ENCODE data around the gene DHX34. TPM values are rescaled to one million over a fixed set of nuclear protein-coding genes. Genes with fewer than 3 reads are reported as not detected.
"Not testable (repeated sequence)": the region's sequence is repeated elsewhere in the genome, so short reads cannot be mapped to it uniquely, and the experiment has no call there.

The DHX34 gene
- total RNA-seq, 1 donor from 2014 or later: 9.9 TPM

- not testable (repeated sequence) for DNase-seq (ENCODE audit: low read depth)
These were observed 16.3 kb downstream of the DHX34 start for GRCh38 chr19:47365455-47365854.

- DNase-seq (ENCODE audit: low read depth): no peak
These were observed 21.0 kb downstream of the DHX34 start for GRCh38 chr19:47370045-47370611.

- DNase-seq (ENCODE audit: low read depth): no peak
These were observed 22.1 kb downstream of the DHX34 start for GRCh38 chr19:47371261-47371660.

- no peak for DNase-seq (ENCODE audit: low read depth)
These were observed 23.5 kb downstream of the DHX34 start for GRCh38 chr19:47372603-47373002.

- no peak for DNase-seq (ENCODE audit: low read depth)
These were observed 24.4 kb downstream of the DHX34 start for GRCh38 chr19:47373246-47374240.

- no peak for DNase-seq (ENCODE audit: low read depth)
These were observed 26.0 kb downstream of the DHX34 start for GRCh38 chr19:47374876-47375693.

- no peak for DNase-seq (ENCODE audit: low read depth)
These were observed 26.8 kb downstream of the DHX34 start for GRCh38 chr19:47375694-47376588.

- DNase-seq (ENCODE audit: low read depth): no peak
These were observed 27.6 kb downstream of the DHX34 start for GRCh38 chr19:47376589-47377144.

- DNase-seq (ENCODE audit: low read depth): no peak
These were observed 28.1 kb downstream of the DHX34 start for GRCh38 chr19:47377208-47377701.

- no peak for DNase-seq (ENCODE audit: low read depth)
These were observed 28.7 kb downstream of the DHX34 start for GRCh38 chr19:47377801-47378200.

GRCh38 chr19:47378246-47378645 lies 29.1 kb downstream of the DHX34 start:
- no peak for DNase-seq (ENCODE audit: low read depth)

GRCh38 chr19:47379381-47379938 lies 30.3 kb downstream of the DHX34 start:
- DNase-seq (ENCODE audit: low read depth): peak; percentile 14

- DNase-seq (ENCODE audit: low read depth): no peak
These were observed 31.4 kb downstream of the DHX34 start for GRCh38 chr19:47380559-47380958.

GRCh38 chr19:47381121-47381520 lies 32.0 kb downstream of the DHX34 start:
- no peak for DNase-seq (ENCODE audit: low read depth)

GRCh38 chr19:47381653-47382279 lies 32.7 kb downstream of the DHX34 start:
- DNase-seq (ENCODE audit: low read depth): no peak

GRCh38 chr19:47383890-47384289 lies 34.8 kb downstream of the DHX34 start:
- not testable (repeated sequence) for DNase-seq (ENCODE audit: low read depth)

- not testable (repeated sequence) for DNase-seq (ENCODE audit: low read depth)
These were observed 35.4 kb downstream of the DHX34 start for GRCh38 chr19:47384533-47384932.

- DNase-seq (ENCODE audit: low read depth): not testable (repeated sequence)
These were observed 37.5 kb downstream of the DHX34 start for GRCh38 chr19:47386582-47386981.

GRCh38 chr19:47387623-47388022 lies 38.5 kb downstream of the DHX34 start:
- DNase-seq (ENCODE audit: low read depth): not testable (repeated sequence)

All from myocyte (in vitro differentiated cells).